GM18870 (cell line): ENCODE results near the gene TNFAIP1.
"Not testable (repeated sequence)": the region's sequence is repeated elsewhere in the genome, so short reads cannot be mapped to it uniquely, and the experiment has no call there.

Experiments
- ATAC-seq: cut with Tn5 transposase; IDR thresholded peaks from one replicate; pipeline ENCODE4 v1.9.1; 2021; ENCODE audit warnings: moderate library complexity; ENCODE audit not compliant: unreplicated experiment

The TNFAIP1 gene

DNA sequence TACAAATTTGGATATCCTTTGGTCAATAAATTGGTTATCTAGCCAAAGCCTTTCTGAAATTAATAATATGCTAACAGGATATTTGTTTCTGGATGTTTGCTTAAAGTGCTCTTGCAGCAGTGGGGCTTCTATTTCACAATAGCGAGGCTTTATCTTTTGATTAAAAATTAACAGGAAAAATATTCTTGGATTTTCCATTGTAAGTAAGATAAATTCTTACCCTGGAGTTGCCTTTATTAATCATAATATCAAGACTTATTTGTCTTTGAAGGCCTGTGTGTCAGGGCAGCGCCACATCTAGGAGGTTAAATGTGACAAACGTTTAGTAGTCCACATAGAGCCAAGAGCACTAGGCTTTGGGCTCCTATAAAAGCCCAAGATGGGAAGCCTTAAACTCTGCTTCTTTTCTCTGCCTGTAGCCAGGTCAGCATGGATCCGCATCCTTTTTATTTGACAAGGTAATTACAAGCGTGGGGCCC is 11.3 kb upstream of the TNFAIP1 start:
- no peak for ATAC-seq

GRCh38 chr17:28324781-28325180 is 10.8 kb upstream of the TNFAIP1 start:
- ATAC-seq = no peak

DNA sequence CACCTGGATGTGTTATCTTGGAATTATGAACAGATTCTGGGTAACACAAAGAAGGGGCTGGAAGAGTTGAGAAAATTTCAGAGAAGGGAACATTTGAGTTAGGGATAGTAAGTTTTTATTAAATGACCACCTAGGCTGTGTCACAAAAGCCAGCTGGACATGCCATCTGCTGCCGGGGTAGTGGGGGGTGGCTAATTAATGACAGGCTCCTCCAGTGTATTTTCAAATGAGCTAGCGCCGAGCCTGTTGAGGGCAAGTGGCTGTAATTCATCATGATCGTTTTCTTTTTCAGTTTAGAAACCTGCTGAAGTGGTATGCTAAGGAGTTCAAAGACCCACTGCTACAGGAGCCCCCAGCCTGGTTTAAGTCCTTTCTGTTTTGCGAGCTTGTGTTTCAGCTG is 10.3 kb upstream of the TNFAIP1 start:
- no peak for ATAC-seq

DNA sequence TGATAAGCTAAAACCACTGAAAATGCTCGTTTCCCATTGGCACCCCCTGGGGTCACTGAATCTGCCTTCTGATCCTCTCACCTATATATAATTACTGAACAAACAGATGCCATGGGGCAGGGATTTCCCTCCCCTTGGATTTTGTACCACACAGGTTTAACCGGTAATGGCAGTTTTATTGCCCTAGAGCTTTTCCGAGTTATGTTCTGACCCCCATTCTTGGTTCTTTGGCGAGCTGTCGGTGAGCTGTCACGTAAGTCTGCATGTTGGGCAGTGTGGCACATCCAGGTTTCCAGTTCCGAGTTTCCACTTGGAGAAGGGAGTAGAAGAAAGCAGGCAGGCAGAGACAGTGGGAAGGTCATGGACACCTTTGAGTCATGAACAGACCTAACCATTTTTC is 9.4 kb upstream of the TNFAIP1 start:
- ATAC-seq = no peak

DNA sequence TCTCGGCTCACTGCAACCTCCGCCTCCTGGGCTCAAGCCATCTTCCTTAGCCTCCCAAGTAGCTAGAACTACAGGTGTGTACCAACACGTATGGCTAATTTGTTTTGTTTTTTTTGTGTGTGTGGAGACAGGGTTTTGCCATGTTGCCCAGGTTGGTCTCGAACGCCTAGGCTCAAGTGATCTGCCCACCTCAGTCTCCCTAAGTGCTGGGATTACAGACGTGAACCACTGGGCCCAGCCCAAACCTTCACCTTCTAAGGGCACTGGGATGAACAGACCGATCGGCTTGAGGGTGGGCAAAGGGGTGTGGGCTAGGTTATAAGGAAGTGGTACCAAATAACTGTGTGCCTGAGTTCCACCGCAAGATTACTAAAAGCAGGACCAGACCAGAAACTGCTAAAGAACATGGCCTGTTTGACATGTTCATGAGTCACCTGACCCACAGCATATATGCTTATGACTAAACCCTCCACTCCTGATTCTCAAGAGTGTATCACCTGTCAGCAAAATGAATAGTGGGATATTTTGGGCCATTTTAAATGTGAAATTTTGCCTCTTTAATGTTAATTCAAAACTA is 8.4 kb upstream of the TNFAIP1 start:
- peak; percentile 45 for ATAC-seq

DNA sequence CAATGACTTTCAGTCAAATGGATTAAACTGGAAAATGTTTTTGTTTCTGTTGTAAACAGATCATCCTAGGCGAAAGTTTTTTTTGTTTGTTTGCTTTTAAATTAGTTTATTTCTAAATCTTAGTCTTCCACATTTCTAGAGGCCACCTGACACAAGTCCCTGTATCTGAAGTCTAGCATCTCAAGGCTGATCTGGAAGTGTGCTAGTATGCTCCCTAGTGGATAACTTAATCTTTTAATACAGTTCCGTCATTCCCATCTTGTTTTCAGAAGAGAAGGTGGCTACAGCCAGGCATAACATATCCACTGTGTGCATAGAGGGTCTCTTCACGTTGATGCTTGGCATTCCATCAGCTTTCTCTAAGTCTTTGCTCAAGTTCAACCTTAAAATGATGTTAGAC is 7.9 kb upstream of the TNFAIP1 start:
- no peak for ATAC-seq

DNA sequence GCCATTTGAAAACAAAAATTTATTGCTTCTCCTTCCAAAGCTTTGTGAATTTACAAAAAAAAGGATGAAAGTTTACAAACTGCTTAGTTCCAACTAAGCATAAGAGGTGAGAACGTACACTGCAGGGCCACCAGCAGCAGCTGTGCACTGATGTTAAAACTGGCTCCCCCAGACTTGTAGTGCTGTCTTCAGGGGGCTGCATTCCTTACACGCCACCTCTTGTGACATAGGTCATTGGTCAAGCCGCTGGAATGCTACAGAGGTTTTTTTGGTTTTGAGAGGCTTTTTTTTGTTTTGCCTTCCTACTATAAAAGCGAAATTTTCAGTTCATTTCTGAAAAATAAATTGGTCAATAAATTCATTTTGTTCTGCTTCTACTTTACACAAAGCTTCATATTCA is 7.2 kb upstream of the TNFAIP1 start:
- ATAC-seq = no peak

- ATAC-seq = no peak
These were observed 4.9 kb upstream of the TNFAIP1 start for GRCh38 chr17:28330671-28331070.

DNA sequence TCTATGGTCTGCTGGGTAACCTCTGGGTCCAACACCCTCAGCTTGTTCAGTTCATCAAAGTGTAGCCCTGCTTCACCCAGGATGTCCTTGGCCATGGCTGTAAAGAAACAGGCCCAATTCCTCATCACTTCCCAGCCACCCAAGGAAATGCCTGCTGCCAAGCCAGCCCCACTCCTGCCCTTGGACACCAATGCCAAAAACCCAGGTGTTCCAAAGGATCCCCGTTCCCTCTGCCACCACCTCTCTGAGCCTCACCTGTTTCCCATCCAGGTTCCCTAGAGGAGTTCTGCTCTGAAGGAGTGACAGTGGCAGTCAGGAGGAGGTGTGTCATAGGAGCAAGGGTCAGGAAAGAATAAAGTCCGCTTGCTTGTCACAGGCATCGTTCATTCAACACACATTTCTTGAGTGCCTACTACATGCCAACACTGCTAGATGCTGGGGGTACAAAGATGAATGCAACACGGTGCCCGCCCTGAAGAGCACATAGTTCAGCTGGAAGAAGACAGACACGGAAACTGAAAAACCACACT is 3.6 kb upstream of the TNFAIP1 start:
- ATAC-seq = no peak

- no peak for ATAC-seq
These were observed 2.3 kb upstream of the TNFAIP1 start for GRCh38 chr17:28333083-28333746.

- ATAC-seq = no peak
These were observed 1.4 kb upstream of the TNFAIP1 start for GRCh38 chr17:28334171-28334570.

DNA sequence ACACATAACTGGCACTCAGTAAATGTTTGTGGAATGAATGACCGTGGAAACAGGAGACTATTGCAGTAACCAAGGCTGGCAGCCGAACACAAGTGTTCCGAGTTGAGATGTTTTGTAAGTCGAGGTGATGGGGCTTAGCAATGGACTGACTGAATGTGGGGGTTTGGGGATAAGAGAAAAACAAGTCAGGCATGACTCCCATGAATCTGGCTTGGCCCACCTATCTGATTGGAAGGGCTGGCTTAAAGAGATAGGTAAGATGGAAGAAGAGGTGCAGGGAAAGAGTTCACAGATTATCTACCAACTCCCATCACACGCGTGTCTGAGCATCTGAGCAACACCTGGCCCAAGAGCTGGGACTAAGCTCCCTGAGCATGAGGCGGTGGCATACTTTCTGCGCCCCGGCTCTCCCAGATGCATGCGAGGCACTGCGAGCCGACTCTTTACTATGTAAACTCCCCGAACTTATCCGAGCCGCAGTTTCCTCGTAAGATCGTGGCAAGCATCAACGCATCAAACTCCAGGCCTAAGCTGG is 828 bp upstream of the TNFAIP1 start:
- ATAC-seq = no peak

- no peak for ATAC-seq
These were observed 654 bp downstream of the TNFAIP1 start for GRCh38 chr17:28335959-28336871.

DNA sequence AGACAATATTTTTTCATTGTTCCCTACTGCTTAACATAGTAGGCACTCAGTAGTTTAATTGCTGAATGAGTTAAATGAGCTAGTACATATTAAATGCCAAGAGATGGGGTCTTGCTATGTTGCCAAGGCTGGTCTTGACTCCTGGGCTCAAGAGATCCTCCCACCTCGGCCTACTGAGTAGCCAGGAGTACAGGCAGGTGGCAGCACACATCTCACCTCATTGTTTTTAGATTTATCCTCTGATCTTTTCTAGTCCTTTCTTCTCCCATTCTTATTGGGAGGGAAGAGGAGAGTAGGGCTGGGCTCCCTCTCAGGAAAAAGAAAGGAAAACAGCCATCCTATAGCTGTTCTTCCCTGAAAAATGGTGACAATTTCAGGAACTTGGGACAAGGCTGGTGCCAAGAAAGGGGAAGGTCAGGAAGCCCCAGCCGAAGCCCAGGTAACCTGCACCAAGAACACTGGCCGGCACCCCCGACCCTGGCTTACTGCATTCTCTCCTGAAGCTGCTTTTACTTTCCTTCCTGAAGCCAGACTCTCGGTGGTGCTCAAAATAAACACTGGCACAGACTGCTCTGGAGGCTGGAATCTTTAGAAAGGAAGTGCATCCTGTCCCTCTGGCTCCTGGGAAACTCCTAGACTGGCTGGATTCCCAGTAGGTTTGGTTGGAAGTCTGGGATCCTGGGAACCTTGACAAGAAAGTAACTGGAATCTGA is 2.7 kb downstream of the TNFAIP1 start:
- no peak for ATAC-seq

DNA sequence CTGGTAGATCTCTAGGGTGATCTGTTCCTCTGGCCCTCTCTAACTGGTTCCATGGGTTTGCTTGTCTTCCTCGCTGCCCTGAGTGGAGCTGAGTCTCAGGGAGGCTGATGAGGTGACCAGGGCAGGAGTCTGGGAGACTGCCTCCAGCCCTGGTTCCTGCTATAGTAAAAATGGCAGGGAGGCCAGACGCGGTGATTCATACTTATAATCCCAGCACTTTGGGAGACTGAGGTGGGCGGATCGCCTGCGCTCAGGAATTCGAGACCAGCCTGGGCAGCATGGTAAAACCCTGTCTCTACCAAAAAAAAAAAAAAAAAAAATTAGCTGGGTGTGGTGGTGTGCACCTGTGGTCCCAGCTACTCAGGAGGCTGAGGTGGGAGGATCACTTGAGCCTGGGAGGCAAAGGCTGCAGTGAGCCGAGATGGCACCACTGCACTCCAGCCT is 3.2 kb downstream of the TNFAIP1 start:
- not testable (repeated sequence) for ATAC-seq

DNA sequence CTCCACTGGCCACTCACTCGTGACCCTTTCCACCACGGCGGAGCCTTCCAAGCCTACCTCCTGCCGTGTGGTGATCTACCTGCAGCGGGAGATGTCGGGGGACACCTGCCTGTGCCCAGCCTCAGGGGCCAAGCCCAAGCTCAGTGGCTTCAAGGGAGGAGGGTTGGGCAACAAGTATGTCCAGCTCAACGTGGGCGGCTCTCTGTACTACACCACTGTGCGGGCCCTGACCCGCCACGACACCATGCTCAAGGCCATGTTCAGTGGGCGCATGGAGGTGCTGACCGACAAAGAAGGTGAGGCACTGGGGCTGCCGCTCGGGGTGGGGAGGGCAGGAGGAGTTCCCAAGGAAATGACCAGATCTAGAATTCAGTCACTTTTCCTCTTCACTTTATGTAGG is 3.9 kb downstream of the TNFAIP1 start:
- no peak for ATAC-seq

DNA sequence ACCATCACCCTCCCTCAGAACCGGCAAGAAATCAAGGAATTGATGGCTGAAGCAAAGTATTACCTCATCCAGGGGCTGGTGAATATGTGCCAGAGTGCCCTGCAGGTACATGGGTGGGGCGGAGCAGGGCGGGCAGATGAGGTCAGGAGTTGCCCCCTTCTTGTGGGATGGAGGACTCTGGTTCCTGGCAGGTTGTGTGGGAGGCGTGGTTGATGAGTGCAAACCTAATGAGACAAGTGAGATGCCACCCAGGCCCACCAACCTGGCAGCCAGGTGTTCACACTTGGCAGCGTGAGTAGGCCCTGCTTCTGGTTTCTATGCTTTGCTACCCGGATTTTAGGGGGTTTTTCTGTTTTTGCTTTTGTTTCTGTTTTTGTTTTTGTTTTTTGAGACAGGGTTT is 4.8 kb downstream of the TNFAIP1 start:
- ATAC-seq = no peak

DNA sequence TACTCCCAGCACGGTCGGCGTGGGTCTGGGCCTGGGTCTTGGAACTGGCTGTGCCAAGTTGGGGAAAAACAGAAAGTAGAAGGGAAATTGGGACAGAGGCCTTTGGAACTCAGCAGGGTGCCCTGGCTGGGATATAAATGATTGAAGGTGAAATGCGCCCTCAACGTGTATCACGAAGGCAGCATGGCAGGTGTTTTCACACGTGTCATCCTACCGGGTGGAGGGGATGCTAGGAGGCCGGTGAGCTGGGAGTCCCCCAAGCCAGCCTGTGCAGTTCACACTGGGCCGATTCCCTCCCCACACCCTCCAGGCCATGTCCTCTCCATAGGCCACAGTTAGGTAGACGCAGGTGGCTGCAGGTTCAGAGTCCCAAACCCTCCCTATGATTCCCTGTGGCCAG is 6.0 kb downstream of the TNFAIP1 start:
- no peak for ATAC-seq

GRCh38 chr17:28342313-28342712 is 6.8 kb downstream of the TNFAIP1 start:
- ATAC-seq = no peak

GRCh38 chr17:28343491-28343932 is 8.0 kb downstream of the TNFAIP1 start:
- no peak for ATAC-seq

- ATAC-seq = no peak
These were observed 8.4 kb downstream of the TNFAIP1 start for GRCh38 chr17:28344011-28344410.
